H1 (cell line): Measurements from ENCODE around the gene CMTM1. TPM values are rescaled to one million over a fixed set of nuclear protein-coding genes. Genes with fewer than 3 reads are reported as not detected.
A peak's percentile ranks its signal among the peaks of the same experiment; 100 is the strongest.

Source experiments
- BACH1 ChIP-seq: IDR thresholded peaks from 2 replicates; pipeline ENCODE4 v1.6.1; 2012; ENCODE audit warnings: low read length, improper control_type of control experiment
- CREB1 ChIP-seq: IDR thresholded peaks from 2 replicates; pipeline ENCODE4 v1.6.1; 2012; ENCODE audit warnings: inconsistent platforms
- EP300 ChIP-seq, 2 experiments: IDR thresholded peaks; 1 replicate in 1 of 2; 2 replicates in 1 of 2; pipeline ENCODE4 v1.6.1; 2011 to 2012; ENCODE audit warnings: low read depth in 2 of 2, low read length in 2 of 2, mild to moderate bottlenecking in 2 of 2, borderline replicate concordance in 1 of 2, inconsistent platforms in 1 of 2, moderate library complexity in 1 of 2
- HDAC2 ChIP-seq, 2 experiments: fragments of 300-600 bp in 1 of 2; sonication (generic) in 1 of 2; IDR thresholded peaks; 2 replicates each; pipeline ENCODE4 v1.6.1; 2011 to 2012; ENCODE audit warnings: low read depth in 2 of 2, low read length in 2 of 2, mild to moderate bottlenecking in 2 of 2, moderate library complexity in 2 of 2, borderline replicate concordance in 1 of 2, inconsistent platforms in 1 of 2
- HDAC6 ChIP-seq: IDR thresholded peaks from one replicate; pipeline ENCODE4 v1.7.1; 2012; ENCODE audit warnings: low read depth, mild to moderate bottlenecking, inconsistent platforms, low read length, moderate library complexity
- JUN ChIP-seq: IDR thresholded peaks from 2 replicates; pipeline ENCODE4 v1.6.1; 2011; ENCODE audit warnings: low read depth, mild to moderate bottlenecking, improper control_type of control experiment, low read length
- MAX ChIP-seq: IDR thresholded peaks from 2 replicates; pipeline ENCODE4 v1.6.1; 2012; ENCODE audit warnings: inconsistent platforms
- RBBP5 ChIP-seq: IDR thresholded peaks from 2 replicates; pipeline ENCODE4 v1.7.1; 2012; ENCODE audit warnings: low read depth, mild to moderate bottlenecking, inconsistent platforms, low read length, moderate library complexity, borderline replicate concordance
- TAF7 ChIP-seq: optimal IDR thresholded peaks from 2 replicates; pipeline ENCODE3; 2011; ENCODE audit warnings: low read depth, mild to moderate bottlenecking, inconsistent platforms, low read length, moderate library complexity, borderline replicate concordance
- TEAD4 ChIP-seq: IDR thresholded peaks from 2 replicates; pipeline ENCODE4 v1.6.1; 2012; ENCODE audit warnings: low read depth, low read length, inconsistent platforms, mixed read lengths
- polyA plus RNA-seq, 7 experiments: library from polyadenylated mRNA; depleted of rRNA in 3 of 7; stranded (reverse) in 5 of 7; unstranded in 2 of 7; fragments of >200 nt in 5 of 7; fragments of 200-250 nt in 2 of 7; gene quantifications; 1 replicate in 5 of 7; 2 replicates in 1 of 7; 4 replicates in 1 of 7; pipeline versions ENCODE4 v1.2.1 to v1.2.3, GENCODE V29; 2011 to 2013; ENCODE audit warnings: missing spikeins in 2 of 7, mixed read lengths in 2 of 7
- total RNA-seq: library from RNA; stranded (reverse); fragmentation: NEBNext Ultra II Directional; extraction: Animal tissue kit (Norgen Biotek cat#: 25700); gene quantifications from 2 replicates; pipeline ENCODE4 v1.2.1, GENCODE V29; 2021

CMTM1 gene
- total and polyA plus RNA-seq, 2 of the 8 experiments (the other 6 are each of a cell fraction or from before 2014, with no cell fraction given), result 1.2 to 2.0 TPM

- TF ChIP-seq RBBP5, result 0 out of 2 replicates have a peak, but pooled peaks have one; percentile 37
- no peak for TF ChIP-seq TEAD4
- TF ChIP-seq HDAC6, result no peak
- 0 out of 2 replicates have a peak, but pooled peaks have one; percentile 5 for TF ChIP-seq MAX
- TF ChIP-seq TAF7, result peak; percentile 45
- TF ChIP-seq HDAC2 (IDR thresholded peaks at IDR 0.05; ENCODE audit: borderline replicate concordance in 1 of 2, low read depth in 2 of 2, low read length in 2 of 2), result 0 out of 4 replicates have a peak, but pooled peaks have one; percentile 21 to 54
- TF ChIP-seq JUN, result no peak
- no peak for TF ChIP-seq CREB1
- TF ChIP-seq EP300 (IDR thresholded peaks at IDR 0.05; ENCODE audit: borderline replicate concordance in 1 of 2, low read depth in 2 of 2, low read length in 2 of 2), result peak in 1 of 2 experiments; percentile 31; a peak in 1 of 3 replicates
- no peak for TF ChIP-seq BACH1
Measured at GRCh38 chr16:66603537-66604375, 37.5 kb downstream of the CMTM1 start (continued).
